ENCODE results near the gene CRTAC1.

CRTAC1 gene

DNA sequence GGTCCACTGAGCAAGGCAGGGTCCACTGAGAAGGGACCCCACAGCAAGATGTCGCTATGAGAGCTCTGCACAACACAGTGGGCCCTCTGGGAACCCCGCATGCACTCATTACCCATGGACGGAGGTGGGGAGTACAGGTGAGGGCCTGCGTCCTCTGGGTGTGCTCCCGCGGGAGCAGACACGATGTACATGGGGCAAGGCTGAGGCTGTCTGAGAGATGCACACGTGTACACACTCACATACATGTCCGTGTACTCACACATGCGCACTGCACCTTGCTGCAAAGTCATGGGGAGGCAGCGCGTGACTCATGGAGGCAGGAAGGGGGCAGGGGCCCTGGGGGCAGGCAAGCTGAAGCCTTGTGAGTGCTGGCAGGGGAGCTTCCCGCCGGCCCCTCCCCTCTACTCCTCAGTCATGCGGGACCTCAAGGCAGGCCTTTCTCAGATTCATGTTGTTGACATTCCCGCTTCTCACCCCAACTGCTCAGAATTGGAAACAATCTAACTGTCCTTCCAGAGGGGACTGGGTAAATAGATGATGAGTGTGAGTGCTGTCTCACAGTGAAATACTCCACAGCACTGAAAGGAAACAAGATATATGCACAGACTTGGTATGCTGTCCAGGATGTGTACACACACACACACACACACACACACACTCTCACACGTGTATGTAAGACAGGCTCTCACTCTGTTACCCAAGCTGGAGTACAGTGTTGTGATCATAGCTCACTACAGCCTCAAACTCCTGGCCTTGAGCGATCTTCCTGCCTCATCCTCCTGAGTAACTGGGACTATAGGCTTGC lies 140.8 kb downstream of the CRTAC1 start:
- Histone ChIP-seq H3K9me3 (no peaks in the 10 kb centered on the region), H3K4me1 (peaks cover 0 to 16% (median 11%) of the 10 kb centered on the region in 4 donors), H3K36me3 (no peaks in the 10 kb centered on the region), H3K27me3 (peaks cover 0 to 2% of the 10 kb centered on the region in 2 donors), H3K27ac (peak overlapping the region; percentile 42 to 50), H3K4me3 (no peak overlapping the region)
- DNase-seq = no peak
- no peak for TF ChIP-seq CTCF (IDR thresholded peaks at IDR 0.05)
- intact Hi-C loops (cut with DNase I; ENCODE audit: low total_unique reads) = no loop called here

GRCh38 chr10:97888641-97889262 lies 141.7 kb downstream of the CRTAC1 start:
- peak overlapping the region; percentile 42 to 50 for H3K27ac ChIP-seq
- H3K4me1 ChIP-seq = peaks cover 0 to 16% (median 11%) of the 10 kb centered on the region in 4 donors
- intact Hi-C loops (cut with DNase I; ENCODE audit: low total_unique reads) = no loop called here
- DNase-seq = peak in 1 of 2 donors; percentile 80
- TF ChIP-seq CTCF (IDR thresholded peaks at IDR 0.05) = no peak
- no peaks in the 10 kb centered on the region for H3K36me3 ChIP-seq
- H3K27me3 ChIP-seq = no peaks in the 10 kb centered on the region
- H3K4me3 ChIP-seq = no peak overlapping the region
- H3K9me3 ChIP-seq = no peaks in the 10 kb centered on the region

- TF ChIP-seq CTCF (IDR thresholded peaks at IDR 0.05) = no peak
- no peaks in the 10 kb centered on the region for H3K9me3 ChIP-seq
- H3K27me3 ChIP-seq = no peaks in the 10 kb centered on the region
- H3K4me1 ChIP-seq = peaks cover 0 to 16% (median 11%) of the 10 kb centered on the region in 4 donors
- no peaks in the 10 kb centered on the region for H3K36me3 ChIP-seq
- H3K4me3 ChIP-seq = no peak overlapping the region
- DNase-seq = no peak
- intact Hi-C loops (cut with DNase I; ENCODE audit: low total_unique reads) = no loop called here
- peak overlapping the region in 1 of 2 donors; percentile 50 for H3K27ac ChIP-seq
These were observed 142.3 kb downstream of the CRTAC1 start for GRCh38 chr10:97888134-97888533.

DNA sequence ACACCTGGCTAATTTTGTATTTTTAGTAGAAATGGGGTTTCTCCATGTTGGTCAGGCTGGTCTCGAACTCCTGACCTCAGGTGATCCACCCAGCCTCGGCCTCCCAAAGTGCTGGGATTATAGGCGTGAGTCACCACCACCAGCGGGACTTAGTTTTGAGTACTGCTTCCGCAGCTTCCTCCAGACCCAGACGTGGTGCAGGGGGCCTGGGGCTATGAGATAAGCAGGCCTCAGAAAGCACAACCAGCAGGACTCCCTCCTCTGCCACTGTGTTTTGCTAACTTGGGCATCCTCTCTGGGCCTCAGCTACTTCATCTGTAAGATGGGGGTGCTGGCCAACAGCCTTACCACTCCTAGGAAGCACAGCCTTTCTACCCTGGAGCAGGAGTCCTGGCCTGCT lies 143.0 kb downstream of the CRTAC1 start:
- H3K4me3 ChIP-seq = no peak overlapping the region
- peaks cover 0 to 23% (median 17%) of the 10 kb centered on the region in 4 donors for H3K4me1 ChIP-seq
- intact Hi-C loops (cut with DNase I; ENCODE audit: low total_unique reads) = no loop called here
- TF ChIP-seq CTCF (IDR thresholded peaks at IDR 0.05) = no peak
- no peaks in the 10 kb centered on the region for H3K9me3 ChIP-seq
- no peaks in the 10 kb centered on the region for H3K36me3 ChIP-seq
- H3K27me3 ChIP-seq = no peaks in the 10 kb centered on the region
- H3K27ac ChIP-seq = no peak overlapping the region
- DNase-seq = no peak

DNA sequence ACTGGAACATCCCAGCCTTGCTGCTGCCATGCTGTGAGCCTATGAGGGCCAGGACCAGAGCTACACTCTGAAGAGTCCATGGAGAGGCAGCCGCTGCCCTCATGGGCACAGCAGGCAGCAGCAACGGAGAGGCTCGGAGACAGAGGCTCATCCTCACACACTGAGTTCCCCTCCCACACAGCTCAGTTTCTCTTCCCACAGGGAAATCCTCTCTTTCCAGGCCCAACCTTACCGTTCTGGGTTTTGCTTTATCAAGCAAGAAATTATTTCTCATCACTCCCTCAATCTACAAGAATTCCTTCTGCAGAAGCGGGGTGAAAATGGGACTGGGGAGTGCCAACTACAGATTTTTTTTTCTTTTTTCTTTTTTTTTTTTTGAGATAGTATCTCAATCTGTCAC lies 144.1 kb downstream of the CRTAC1 start:
- H3K27ac ChIP-seq = no peak overlapping the region
- TF ChIP-seq CTCF (IDR thresholded peaks at IDR 0.05) = no peak
- H3K27me3 ChIP-seq = no peaks in the 10 kb centered on the region
- no peak overlapping the region for H3K4me3 ChIP-seq
- H3K36me3 ChIP-seq = no peaks in the 10 kb centered on the region
- H3K9me3 ChIP-seq = no peaks in the 10 kb centered on the region
- no peak for DNase-seq
- peaks cover 0 to 33% (median 26%) of the 10 kb centered on the region in 4 donors for H3K4me1 ChIP-seq
- intact Hi-C loops (cut with DNase I; ENCODE audit: low total_unique reads) = no loop called here

Measured in tibial artery (tissue), 4 donors.